HG03159 (cell line): ENCODE results near the gene RIMS4.
"Not testable (repeated sequence)": the region's sequence is repeated elsewhere in the genome, so short reads cannot be mapped to it uniquely, and the experiment has no call there.

ENCODE experiments used
- ATAC-seq: cut with Tn5 transposase; IDR thresholded peaks from one replicate; pipeline ENCODE4 v1.9.1; 2021; ENCODE audit warnings: mild to moderate bottlenecking, moderate library complexity; ENCODE audit not compliant: unreplicated experiment

RIMS4 gene

DNA sequence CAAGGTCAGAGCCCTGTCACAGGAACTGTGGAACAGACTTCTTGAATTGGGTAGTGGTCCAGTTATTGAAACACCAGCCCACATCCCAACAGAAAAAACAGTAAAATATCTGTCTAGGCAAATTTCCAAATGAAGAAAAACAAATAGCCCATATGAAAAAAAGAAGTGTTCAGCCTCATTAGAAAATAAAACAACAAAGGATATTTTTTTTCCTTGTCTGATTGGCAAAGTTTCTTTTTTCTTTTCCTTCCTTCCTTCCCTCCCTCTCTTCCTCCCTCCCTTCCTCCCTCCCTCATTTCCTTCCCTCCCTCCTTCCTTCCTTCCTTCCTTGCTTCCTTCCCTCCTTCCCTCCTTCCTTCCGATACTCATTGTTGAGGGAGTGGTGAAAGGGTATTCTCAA is 20.6 kb upstream of the RIMS4 start:
- ATAC-seq = no peak

DNA sequence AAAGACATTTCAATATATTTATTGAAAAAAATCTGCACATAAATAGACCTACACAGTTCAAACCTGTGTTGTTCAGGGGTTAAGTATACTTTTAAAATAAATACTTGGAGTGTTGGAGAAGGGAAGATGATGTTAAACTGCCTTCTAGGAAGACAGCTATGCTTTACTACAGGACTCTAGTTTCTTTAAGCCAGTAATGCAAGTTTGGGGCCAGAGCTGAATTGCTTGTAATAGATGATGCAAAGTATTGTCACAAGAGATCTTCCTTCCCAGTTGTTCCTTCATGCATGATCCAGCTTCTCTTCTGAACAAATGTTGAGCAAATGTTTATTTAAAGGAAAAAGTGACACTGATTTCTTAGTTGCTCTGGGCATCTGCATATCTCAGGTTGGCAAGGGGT is 20.2 kb upstream of the RIMS4 start:
- ATAC-seq = no peak

DNA sequence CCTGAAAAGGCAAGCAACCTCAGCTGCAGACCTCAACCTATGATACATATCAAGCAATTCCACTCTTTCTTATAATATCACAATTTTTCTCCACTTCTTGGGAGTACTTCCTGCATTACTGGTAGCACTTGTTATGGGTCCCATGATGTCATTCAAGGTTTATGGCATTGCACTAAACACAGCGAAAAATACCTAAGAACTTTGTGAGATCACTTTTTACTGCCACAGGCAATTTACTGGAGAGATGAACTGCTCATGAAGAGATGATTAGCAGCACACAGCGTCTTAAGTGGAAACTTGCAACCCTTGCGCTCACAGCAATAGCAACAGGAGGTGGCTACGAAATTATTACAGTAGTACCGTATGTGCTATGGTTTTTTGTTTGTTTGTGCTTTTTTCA is 19.3 kb upstream of the RIMS4 start:
- ATAC-seq = no peak

DNA sequence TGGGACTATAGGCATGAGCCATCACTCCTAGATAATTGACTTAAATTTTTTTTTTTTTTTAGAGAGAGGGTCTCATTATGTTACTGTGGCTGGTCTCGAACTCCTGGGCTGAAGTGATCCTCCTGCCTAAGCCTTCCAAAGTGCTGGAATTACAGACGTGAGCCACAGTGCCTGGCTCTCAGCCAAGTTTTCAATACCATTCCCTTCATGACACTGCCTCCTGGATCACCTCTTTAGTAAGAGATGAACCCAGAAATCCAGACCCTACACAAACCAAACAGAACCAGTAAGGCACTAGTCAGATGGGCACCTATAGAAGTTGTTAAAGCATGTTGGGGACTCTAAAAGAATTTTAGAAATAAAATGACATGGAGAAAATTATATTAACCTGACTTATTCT is 18.3 kb upstream of the RIMS4 start:
- no peak for ATAC-seq

DNA sequence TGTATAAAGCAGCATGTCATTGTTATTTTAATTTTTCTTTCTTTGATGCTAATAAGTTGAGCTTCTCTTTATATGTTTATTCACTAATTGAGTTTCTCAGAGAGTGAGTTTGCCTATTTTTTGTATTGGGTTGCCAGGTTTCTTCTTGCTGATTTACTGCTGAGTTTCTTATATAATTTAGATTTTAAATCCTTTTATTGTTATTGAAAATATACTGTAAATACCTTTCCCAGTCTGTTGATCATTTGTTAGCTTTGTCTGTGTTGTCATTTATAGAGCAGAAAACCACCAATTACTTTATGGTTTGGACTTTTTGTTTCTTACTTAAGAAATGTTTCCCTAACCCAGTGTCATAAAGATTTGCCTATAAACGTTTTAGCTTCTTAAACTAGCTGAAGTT is 17.1 kb upstream of the RIMS4 start:
- ATAC-seq = no peak

DNA sequence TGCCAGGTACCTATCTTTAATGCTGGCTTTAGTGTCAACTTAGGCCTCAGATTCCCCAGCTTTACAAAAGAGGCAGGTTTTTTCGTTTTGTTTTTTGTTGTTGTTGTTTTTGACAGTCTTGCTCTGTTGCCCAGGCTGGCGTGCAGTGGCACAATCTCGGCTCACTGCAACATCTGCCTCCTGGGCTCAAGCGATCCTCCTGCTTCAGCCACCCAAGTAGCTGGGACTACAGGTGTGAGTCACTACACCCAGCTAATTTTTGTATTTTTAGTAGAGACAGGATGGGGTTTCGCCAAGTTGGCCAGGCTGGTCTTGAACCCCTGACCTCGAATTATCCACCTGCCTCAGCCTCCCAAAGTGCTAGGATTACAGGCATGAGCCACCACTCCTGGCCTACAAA is 11.2 kb upstream of the RIMS4 start:
- not testable (repeated sequence) for ATAC-seq

DNA sequence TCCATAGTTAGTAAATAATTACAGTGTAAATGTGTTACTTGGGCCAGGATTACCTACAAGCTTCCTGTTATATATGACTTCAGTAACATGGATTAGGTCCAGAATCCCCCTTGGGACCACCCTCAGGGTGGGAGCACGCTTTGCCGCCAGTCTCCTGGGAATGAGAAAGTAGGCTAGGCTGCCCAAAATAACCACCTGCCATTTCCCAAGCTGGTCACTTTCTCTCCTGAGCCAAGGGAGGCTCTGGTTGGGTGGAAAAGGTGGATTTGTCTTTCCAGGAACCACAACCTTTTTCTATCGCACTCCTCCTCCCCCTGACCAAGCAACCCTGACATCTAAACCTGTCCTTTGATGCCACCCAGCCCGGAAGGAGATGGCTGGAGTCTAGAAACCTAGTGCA is 9.6 kb upstream of the RIMS4 start:
- ATAC-seq = no peak

DNA sequence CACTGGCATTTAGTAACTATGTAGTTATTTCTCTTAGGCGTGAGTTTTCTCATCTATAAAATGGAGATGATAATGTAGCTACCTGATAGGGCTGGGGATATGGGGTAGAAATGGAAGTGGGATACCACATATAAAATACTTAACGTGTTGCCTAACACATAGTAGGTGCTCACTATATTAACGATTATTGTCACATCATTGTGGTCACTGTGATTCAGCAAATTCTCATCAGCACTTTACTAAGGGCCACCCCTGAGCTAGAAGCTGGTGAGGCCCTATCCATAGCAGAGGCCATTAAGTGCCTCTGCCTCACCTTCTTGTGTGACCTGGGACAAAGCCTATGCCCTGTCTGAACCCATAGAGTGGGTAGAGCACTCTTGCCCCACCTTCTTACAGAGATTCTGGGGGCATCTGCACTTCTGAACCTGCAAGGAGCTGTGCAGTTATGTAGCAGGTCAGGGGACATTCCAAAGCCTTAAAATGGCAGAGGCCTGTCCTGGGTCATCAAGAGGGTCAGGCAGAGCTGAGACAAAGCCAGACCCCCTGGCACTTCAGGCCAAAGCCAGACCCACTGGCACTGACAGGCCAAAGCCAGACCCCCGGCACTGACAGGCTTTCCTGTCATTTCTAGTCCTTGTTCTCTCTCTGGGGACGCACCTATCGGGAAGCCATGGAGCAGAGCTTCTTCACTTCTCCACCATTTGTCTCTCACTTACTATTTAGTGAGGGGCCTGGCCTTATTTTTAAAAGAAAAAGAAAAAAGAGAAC is 7.0 kb upstream of the RIMS4 start:
- ATAC-seq = no peak

DNA sequence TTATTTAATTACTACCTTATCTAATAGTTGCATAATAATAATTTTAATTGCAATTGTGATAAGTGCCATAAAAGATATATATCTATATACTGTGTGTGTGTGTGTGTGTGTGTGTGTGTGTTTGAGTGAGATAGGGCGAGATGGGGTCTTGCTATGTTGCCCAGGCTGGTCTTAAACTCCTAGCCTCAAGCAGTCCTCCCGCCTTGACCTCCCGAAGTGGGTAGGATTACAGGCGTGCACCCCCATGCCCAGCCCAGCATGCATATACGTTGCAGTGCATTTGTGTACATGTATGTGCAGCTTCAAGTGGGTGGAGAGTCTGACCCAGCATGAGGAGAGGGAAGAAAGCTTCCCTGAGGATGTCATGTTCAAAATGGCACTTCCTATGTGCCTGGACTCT is 4.6 kb upstream of the RIMS4 start:
- ATAC-seq = no peak

DNA sequence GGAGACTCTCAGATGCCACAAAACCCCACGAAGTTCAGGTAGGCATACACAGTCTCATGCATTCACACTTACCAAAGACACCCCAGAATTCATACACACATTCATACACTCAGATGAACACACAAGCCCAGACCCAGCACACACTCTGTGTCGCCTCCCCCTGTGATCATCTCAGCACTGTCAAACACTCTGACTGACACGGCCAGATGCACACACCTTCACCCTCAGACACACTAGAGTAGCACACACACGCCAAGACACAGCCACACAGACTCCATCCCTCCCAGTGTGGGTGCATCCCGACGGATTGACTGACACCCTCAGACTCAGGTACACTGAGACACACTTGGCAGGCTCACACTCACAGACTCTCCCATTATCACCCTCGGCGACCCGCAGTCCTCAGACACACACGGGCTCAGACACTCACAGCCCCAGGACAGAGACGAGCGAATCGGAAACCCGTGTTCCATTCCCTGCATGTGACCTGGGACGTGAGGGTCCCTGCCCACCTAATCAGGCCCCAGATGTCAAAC is 872 bp upstream of the RIMS4 start:
- ATAC-seq = no peak

DNA sequence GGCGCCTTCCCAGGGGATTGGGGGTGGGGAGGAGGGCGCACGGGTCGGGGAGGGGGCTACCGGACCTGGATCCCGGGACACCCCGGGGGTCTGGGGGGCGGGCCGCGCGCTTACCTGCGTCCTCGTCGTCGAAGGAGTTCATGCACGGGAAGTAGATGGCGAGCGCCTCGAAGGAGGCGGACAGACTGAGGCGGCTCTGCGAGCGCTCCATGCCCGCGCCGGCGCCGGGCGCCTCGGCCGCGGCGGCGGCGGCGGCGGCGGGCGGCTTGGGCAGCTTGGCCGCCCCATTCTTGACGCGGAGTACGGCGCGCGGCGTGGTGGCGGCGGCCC is 320 bp downstream of the RIMS4 start:
- ATAC-seq = no peak

DNA sequence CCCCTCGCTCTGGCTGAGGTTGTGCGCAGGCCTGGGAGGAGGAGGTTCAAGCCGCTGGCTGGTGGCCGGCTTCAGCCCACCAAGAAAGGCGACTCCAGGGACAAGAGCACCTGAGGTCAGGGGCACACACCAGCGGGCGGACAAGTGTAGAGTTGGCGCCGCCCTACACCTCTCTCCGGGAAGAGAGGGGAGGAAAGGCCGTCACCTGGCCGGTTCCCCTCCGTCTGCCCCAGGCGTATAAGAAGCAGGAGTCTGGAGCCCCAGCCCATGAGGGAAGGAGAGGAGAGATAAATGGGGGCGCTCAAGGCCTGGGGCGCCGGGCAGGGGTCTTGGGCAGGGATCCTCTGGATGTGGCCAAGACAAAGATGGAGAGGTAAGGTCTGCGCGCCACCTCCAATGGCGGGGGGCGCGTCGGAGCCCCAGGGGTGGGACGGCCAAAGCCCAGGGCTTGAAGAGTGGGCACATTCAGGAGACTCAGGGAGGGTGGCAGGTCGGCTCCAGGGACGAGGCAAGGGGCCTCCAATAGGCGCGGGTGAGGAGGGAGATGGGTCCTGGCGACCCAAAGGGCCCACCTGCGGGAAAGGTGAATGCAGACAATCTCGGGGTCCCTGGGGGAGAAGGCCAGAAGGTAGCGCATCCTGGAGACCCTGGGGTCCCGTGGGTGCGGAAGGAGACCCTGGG is 826 bp downstream of the RIMS4 start:
- no peak for ATAC-seq

DNA sequence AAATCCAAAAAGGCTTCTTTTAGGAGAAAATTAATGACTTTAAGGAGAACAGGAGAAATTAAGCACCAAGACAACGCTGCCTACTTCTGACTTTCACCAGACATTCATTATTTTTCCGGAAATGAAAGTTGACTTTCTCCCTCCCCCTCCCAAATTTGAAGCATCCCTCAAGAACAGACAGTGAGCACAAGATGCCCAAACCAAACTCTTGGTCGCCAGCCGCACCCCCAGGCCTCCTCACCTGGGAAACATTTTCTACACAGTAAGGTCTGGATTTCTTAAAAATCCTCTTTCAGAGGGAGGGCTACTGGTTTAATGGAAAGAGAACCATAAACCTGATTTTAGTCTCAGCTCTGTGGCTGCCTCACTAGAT is 2.7 kb downstream of the RIMS4 start:
- no peak for ATAC-seq

DNA sequence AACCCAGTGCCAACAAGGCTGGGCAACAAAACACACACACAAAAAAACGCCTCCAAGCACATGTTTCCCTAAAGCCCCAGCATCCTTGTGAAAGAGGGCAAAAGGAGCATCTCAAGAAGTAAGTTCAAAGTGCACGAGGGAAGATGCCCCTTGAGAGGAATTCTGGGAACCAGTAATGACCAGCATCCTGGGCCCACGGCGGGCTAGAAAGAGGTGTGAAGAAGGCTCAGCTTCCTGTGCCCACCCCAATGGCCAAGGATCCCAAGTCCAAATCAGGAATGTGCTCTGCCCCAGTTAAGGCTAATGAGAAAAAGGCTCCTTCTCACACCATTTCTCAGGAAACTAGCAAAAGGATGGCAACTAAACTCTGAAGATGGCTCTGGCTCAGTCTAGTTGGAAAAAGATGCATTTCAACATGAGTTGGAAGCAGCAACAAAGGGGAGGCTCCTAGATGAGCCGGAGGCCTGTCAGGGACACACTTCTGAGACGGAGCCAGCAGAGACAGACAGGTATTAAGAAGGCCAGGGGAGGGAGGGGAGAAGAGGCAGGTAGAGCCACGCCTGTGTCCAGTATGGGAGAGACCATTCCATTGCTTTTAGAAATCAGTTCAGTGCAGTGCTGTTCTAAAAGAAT is 3.2 kb downstream of the RIMS4 start:
- no peak for ATAC-seq

DNA sequence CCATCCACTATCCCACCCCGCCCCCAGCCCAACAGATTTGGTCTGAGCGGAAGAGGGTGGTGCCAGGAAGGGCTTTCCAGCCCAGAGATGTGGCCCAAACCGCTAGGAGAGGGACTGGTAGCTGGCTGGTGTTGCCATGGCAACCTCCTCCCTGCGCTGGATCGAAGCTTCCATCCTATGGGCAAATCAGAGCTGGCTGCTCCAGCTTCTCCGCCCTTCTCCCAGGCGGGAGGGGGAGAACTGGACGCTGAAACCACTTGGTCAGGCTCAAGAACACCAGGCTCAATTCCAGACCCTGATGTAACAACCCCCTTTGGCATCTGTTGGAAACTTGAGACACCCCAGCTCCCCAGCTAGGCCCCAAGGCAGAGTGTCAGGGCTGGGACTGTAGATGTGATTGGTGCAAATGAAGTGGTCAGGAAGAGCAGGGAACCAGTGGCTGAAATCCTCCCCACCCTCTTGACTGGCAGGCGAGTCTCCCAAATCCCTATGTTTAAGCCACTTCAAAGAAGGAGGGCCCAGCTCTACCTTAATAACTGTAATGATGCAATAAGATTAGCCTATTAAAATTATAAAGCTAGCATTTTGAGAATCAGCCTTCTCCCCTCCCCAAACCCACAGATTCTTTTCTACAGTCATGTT is 4.2 kb downstream of the RIMS4 start:
- no peak for ATAC-seq

DNA sequence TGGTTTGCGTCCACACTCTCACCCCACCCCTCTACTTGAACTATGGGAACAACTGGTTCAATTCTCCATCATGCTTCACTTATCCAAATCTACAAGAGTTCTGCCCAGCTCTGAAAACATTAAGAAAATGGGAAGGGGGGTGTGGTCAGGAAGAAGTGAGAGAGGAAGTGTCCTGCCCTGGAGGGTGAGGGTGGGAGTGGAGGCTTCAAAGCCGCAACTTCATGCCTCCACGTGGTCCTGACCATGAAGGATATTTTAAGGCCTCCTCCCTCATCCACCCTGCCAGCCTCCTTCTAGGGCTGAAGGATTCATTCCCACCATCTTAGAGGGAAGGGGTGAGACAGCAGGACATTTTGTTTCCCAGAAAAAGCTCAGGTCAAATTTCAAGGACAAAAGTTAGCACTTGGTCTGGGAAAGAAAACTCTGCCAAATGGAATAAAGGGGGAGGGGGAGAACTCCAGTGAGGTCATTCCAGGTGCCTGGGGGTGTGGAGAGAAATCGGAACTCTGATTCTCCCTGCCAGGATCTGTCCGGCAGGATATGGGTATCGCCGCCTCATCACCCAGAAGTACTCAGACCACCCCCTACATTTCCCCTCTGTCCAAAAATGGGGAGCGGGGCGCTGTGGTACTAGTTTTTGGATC is 4.9 kb downstream of the RIMS4 start:
- ATAC-seq = no peak

DNA sequence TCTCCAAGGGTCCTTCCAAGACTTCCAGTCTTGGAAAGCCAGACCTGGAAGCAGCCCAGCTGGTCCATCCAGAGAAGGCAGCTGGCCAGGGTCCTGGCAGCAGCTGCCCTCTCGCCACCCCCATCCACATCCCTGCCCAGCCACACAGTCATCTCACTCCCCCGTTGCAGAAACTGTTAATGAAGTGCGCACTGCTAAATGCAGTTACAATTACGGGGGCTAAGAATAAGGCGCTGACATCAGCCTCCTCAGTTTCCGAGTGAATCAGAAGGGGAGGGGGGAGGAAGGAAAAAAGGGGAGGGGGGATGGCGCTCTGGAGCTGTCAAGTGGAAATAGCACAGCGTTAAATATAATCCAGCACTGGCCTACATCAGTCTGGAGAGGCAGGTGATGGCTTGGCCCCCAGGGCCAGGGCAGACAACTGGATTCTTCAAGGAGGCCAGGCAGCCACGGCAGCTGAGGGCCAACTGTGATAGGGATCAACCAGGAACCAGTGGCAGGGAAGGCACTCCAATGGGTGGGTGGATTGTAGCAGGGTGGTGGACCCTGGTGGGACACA is 6.9 kb downstream of the RIMS4 start:
- ATAC-seq = no peak

DNA sequence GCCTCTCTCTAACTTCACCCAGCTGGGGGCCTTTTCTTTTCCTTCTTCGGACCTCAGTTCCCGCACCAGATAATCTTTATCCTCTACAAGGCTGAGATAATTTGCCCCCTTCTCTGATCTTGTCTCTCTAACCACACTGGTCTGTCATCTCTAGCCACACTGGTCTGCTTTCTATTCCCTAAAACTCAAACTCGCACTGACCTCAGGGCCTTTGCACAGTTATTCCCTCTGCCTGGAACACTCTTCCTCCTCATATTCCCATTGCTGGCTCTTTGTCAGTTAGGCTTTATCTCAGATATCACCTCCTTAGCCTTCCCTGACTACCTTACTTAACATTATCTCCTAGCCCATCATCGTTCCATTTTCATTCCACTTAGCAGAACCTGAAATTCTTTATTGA is 7.6 kb downstream of the RIMS4 start:
- no peak for ATAC-seq

DNA sequence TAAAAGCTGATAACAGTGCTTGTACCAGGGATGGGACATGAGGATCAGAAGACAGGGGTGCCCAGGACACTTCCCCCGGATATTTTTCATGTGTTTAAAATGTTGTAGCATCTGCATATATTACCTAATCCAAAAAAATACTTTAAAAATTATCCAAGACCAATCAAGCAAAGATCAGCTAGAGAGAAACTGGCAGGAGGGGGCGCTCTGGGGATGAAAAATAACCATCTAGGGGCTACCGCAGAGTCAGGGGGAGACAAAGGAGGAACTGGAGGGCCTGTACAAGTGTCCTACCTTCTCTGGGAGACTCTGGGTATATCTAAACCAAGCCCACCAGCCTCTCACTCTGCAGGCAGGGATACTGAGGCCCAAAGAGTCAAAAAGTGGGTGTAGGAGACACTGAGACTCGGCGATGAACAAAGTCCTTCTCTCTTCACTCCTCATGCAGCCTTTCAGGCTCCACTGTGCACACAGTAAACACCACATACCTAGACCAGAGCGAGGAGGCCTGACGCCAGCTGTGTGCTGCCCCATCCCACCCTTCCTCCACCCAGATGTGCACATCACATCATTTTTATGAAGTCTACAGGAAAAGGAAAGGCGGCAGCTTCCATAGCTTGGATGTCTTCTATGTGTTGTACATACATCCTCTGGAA is 9.8 kb downstream of the RIMS4 start:
- no peak for ATAC-seq

DNA sequence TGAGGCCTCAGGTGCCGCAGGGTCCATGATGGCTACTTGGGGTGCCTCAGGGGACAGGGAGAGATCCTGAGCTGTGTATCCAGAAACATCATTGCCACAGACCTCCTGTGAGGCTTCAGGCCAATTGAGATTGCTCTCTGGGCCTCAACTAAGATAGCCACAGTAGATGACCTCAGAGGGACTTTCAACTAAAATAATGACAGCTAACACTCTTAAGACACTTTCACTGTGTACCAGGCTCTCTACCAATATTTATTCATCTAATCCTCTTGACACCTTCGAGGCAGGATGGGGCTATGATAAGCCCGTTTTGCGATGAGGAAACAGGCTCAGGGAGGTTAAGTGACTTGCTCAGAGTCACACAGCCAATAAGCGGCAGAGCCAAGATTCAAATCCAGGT is 10.7 kb downstream of the RIMS4 start:
- ATAC-seq = no peak
